NCI-H1694 (cell line): Measurements from ENCODE around the gene DAPK1.

Source experiments
- DNase-seq: peaks from one replicate; lab custom pipeline; 2025; lab: John Stamatoyannopoulos, UW

DAPK1 gene

GRCh38 chr9:87712801-87713277, 215.2 kb downstream of the DAPK1 start:
- DNase-seq: no peak

DNA sequence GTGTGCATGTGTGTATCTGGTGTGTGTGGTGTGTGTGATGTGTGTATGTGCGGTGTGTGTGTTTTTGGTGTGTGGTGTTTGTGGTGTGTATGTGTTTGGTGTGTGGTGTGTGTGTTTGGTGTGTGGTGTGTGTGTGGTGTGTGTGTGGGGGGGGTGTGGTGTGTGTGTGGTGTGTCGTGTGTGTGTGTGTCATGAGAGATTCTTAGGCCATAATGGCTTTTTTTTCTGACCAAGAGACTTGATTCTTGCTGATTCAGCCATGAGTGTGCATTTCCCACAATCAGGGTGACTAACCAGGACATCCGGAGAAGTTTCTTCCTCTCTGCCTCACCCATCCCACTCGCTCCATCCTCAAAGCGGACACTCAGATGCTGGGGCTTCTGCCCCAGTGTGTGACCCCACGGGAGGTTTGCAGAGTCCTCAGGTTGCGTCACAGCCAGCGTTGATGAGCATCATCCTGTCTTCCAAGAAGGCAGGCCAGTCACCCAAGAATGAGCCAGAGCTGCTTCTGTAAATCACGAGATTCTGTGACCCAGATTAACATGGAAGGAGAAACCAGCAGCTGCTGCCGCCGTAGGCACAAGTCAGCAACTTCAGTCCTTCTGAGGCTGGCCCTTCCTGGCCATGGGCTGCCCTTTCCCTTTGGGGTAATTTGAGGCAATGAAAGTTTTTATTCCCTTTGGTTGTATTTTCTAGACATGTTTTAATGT, 215.8 kb downstream of the DAPK1 start:
- DNase-seq: no peak

- no peak for DNase-seq
These were observed 216.3 kb downstream of the DAPK1 start for GRCh38 chr9:87713988-87714330.

- no peak for DNase-seq
These were observed 217.2 kb downstream of the DAPK1 start for GRCh38 chr9:87714819-87715218.

DNA sequence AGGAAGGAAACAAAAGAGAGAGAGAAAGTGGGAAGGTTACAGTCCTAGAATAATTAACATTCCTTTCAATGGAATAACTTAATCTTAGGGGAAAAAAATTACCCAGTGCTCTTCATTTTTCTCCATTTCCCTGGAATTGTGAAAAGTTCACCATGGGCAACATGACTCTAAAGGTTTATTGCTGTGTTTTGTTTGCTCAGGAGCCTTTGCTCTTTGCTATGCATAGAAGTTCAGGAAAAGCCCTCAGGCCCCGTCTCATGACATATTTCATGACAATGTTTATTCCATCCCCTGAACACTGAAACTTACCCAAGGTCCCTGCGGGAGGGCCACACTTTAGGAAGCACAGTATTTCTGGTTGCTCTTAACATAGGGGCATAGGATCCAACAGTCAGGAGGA, 218.5 kb downstream of the DAPK1 start:
- no peak for DNase-seq

DNA sequence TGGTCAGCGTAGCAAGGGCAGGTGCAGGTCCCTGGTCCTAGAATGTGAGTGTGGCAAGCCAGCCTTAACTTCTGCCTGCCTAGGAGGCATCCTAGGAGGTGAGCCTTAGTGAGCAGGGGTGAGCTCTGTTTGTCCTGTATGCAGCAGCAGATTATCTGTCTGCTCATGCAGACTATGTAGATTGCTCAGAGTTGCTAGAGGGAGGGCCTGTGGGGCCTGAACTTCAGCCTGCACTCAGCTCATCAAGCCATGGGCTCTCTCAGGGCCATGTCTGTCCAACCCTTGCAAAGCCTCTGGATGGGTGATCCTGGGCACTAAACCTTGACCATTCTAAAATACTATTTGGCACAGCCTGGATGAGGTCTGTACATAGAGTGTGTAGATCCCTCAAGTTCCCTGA, 219.8 kb downstream of the DAPK1 start:
- DNase-seq: no peak

GRCh38 chr9:87718231-87718630, 220.6 kb downstream of the DAPK1 start:
- no peak for DNase-seq

DNA sequence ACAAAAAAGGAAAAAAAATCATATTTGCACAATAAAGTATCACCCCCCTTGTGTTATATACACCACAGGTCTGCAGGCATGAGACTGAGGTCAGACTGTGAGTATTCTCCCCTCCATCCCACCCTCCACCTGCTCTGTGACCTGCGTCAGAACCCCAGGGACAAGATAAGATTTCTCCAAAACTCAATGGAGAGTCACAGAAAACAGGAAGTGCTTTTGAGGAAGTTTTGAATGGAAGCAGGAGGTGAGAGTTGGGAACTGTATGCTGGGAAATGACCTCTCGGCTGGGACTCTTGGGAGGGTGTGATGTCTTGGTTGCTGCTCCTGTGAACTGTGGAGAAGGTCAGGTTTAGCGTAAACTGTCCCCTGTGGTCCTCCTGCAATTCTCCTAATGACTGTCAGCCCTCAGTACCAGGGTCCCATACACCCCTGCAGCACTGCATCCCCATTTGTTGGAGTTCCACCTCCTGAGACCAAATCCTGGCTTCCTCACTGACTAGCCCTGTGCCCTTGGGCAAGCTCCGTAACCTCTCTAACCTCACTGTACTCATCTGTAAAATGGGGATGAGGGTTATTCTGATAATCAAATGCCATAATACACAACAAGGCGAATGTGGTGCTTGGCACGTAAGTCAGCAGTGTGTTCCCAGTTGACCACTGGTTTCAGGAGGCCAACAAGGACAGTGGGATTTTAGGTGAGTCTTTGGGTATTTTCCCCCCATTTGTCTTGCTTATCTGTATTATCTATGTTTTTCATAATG, 221.4 kb downstream of the DAPK1 start:
- DNase-seq: no peak

GRCh38 chr9:87720173-87720572, 222.5 kb downstream of the DAPK1 start:
- no peak for DNase-seq

DNA sequence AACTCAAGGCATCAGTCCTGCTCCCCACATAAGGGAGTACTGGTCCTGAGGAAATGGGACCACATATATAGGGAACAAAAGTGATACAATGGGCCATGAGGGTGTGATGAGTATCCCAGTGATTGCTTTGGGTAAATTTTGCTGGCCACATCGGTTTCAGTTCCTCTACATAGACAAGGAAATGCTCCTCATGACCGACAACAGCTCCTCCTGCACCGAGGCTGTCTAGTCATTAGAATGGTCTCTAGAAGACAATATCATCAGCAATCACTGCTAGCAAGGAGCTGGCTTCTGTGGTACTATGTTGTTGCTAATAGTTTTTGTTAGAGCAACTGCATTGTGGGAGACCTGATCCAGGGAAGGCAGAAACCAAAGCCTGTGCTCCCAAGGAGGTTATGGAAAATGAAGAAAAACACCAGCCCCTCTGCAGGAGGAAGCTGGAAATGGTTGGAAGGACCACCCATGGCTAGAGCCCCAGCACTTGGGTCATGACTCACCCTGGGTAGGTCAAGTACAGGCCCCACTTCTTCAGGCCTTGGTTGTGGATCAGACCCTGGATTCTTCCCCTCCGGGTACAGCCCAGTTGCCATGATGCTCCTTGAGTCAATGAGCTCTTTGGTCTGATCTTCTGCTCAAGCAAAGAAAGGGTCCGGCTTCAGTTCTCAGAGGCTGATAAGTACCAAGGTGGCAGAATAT, 224.9 kb downstream of the DAPK1 start:
- no peak for DNase-seq

DNA sequence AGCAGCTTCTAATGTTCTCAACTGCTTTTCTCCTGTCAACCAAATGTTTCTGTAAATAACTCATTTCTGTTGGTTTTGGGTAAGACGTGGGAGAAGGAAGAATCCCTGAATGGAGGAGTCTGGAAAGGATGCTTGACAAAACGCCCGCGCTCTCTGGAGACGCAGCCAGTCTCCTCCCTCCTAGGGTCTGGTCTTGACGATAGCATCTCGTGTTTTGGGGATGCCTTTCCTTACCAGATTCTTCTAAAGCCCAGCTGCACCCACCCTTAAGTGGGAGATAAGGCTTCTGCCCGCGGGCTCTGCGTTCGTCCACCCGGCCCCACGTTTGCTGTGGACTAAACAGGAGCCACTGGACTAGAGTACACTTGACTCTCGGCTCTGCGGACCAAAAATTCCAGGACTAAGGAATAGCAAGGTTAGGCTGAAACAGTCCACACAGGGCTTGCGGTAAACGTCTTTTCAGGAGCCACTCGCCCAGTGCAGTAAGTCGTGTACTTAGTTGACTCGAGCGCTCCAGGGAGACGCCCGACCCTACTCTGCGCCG, 227.8 kb downstream of the DAPK1 start:
- no peak for DNase-seq

- no peak for DNase-seq
These were observed 228.4 kb downstream of the DAPK1 start, which contains the start of gene CTSL for GRCh38 chr9:87725900-87726709. TSS of gene CTSL (plus strand) at chr9:87726119. CDS start at chr9:87727604, 1,485 bp downstream.

DNA sequence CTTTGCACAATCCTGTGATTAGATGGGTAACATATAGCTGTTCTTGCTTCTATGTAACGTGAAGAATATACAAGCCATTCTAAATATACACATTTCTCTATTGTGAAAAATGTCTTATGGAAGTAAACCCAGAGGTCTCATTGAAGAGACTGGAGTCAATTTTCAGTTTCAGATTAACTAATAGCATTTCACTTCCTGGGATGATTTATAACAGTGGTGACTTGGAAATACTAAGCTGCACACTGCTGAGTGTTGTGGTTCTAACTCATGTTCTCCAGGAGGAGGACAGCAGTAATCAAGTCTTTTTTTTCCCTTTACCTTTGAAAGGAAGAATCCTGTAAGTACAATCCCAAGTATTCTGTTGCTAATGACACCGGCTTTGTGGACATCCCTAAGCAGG, 231.6 kb downstream of the DAPK1 start:
- DNase-seq: no peak

- DNase-seq: no peak
These were observed 233.7 kb downstream of the DAPK1 start for GRCh38 chr9:87731321-87731720.

GRCh38 chr9:87732344-87732743, 234.7 kb downstream of the DAPK1 start:
- no peak for DNase-seq

GRCh38 chr9:87732756-87733155, 235.1 kb downstream of the DAPK1 start:
- DNase-seq: no peak

DNA sequence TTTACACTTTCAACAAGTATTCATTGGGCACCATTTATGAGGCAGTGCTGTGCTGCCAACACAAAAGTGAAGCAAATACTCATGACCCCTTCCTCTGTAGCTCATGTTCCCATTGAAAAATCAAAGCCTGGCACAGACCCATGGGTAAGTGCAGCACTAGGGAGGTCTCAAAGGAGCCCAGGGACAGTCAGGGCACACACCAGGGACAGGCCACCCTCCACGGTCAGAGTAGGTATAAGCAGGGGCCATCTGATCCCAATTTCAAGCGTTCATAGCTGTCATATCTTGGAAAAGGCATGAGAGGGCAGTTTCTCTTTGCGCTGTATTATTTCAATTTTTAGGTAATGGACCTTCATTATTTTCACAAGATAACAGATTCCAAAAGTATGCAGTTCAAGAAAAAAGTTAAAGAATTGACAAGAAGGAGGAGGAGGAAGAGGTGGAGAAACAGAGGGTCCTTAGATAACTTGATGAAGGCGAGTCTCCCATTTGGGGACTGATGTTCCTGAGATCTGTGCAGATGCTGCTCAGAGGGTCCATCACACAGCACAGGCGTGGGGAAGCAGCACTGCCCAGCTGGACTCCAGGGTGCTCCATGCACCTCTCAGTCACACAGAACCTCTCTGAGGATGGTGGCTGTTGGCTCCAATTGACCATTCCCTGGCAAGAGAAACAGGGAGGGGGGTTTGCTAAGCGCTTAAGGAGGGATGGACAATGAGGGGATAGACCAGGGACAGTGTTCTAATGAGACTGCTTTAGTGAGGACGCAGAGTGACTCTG, 235.8 kb downstream of the DAPK1 start:
- no peak for DNase-seq

DNA sequence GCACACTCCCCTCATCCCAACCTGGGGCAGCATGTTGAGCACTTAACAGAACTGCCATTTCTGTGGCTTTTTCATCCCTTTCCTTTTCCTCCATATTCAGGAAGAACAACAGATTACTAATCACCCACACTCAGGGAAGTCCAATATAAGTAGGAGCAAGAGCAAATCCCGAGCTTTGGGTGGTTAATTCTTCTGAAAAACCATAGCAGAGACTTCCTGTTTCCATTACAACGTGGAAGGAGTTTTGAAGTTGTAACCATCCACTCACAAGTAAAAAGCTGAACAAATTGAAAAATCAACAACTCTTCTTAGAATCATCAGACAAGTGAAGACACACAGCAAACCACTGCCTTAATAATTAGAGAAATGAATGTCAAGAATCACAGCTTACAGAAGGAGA, 236.4 kb downstream of the DAPK1 start:
- no peak for DNase-seq

DNA sequence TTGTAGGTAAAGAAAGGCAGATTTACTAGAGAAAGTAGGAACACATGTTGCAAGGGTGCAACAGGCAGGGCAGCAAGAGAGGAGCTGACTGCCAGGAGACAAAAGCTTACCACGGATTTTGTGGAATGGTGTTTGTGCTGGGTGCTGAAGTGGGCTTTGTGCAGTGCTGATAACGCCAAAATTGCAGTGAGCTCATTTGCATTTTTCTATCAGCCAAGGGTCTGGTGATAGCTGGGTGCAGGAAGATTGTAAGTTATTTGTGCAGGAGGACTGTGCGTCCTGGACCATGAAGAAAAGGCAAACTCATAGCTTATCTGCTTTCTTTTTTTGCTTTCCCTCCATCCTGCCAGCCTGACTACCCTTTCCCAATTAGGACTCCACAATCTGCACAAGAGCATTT, 241.9 kb downstream of the DAPK1 start:
- DNase-seq: no peak

DNA sequence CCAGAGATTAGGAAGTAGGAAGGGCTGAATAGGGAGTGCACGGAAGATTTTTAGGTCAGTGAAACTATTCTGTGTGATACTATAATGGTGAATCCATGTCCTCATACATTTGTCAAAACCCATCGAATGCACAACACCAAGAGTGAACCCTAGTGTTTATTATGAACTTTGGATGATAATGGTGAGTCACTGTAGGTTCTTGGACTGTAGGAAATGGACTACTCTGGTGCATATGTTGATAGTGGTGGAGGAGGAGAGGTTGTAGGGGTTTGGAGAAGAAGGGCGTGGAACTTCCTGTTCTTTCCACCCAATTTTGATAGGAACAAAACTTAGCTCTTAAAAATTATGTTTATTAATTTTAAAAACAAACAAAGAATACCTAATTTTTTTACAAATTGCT, 242.5 kb downstream of the DAPK1 start:
- no peak for DNase-seq

DNA sequence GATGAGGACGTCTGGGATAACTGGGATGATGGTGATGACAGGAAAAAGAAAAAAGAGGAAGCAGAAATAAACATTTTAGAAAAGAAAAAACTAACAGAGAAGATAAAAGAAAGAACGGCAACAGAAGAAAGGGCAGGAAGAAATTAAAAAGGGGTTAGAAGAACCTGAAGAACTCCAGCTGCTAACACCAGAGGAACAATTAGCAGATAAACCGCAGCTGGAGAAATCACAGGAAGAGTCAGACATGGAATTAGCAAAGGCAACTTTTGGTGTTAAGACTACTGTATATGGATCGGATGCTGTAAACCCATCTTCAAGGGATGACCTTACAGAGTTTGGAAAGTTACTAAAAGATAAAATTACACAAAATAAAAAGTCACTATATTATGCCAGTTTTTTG, 243.7 kb downstream of the DAPK1 start:
- no peak for DNase-seq
